Stimulated activated CD8-positive, alpha-beta memory T cell treated with anti-CD3 and anti-CD28 coated beads, Interleukin-7, amount 100 ng/mL, for 4 hours (primary cell): ENCODE measurements around the gene GBE1.
"Not testable (repeated sequence)": the region's sequence is repeated elsewhere in the genome, so short reads cannot be mapped to it uniquely, and the experiment has no call there.

Source experiments
- DNase-seq, 2 donors: peaks; one replicate each; pipeline ENCODE4 v3.0.0-alpha.2; 2020; ENCODE audit warnings: low read depth in 2 of 2

GBE1 gene

DNA sequence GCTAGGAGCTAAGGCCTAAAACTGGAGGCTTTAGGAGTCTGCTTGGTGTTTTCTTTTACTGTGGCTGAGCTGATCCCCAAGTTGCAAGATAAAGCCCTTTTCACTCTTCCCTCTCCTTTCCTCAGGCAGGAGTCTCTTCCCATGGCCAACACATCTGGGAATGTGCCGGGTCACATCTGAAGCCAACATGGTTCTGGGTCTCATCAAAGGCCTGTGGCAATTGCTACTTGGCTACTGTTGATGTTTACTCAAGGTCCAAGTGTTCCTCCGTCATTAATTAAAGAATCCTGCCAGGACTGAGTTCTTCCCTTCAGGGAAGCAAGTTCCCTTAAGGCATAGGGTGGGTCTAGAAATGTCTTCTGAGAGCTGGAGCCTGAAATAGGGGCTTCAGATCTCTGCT lies 230.2 kb downstream of the GBE1 start:
- no peak for DNase-seq

DNA sequence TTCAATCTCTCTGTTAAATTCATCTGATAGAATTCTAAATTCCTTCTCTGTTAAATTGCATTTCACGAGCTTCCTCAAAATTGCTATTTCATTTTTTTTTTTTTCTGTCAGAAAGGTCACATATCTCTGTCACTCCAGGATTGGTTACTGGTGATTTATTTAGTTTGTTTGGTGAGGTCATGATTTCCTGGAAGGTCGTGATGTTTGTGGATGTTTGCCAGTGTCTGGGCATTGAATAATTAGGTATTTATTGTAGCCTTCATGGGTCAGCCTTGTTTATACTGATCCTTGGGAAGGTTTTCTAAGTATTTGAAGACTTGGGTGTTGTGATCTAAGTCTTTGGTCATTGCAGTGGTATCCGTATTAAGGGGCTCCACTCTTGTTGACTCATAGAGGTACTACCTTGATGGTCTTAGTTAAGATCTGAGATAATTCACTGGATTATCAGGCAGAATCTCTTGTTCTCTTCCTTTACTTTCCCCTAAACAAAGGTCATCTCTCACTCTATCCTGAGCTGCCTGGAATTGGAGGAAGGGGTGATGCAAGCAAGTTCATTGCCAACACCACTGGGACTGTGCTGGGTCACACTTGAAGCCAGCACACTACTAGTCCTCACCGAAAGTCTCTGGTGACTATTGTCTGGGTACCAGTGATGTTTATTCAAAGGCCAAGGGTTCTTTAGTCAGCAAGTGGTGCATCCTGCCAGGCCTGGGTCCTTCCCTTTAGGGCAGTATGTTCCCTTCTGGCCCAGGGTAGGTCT lies 231.1 kb downstream of the GBE1 start:
- no peak for DNase-seq

GRCh38 chr3:81521855-81522254 lies 239.6 kb downstream of the GBE1 start:
- no peak for DNase-seq

- DNase-seq = no peak
Observed at GRCh38 chr3:81518945-81519344, 242.5 kb downstream of the GBE1 start.

DNA sequence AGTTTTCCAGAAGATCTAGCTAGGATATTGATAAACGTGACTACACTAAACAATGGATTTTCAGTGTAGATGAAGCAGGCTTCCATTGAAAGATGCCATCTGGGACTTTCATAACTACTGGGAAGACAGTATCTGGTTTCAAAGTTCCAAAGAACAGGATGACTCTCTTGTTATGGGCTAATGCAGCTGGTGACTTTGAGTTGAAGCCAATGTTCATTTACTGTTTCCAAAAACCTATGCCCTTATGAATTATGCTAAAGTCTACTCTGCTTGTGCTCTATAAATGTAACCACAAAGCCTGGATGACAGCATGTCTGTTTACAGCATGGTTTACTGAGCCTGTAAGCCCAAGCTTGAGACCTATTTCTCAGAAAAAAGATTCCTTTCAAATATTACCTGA lies 245.4 kb downstream of the GBE1 start:
- no peak for DNase-seq

DNA sequence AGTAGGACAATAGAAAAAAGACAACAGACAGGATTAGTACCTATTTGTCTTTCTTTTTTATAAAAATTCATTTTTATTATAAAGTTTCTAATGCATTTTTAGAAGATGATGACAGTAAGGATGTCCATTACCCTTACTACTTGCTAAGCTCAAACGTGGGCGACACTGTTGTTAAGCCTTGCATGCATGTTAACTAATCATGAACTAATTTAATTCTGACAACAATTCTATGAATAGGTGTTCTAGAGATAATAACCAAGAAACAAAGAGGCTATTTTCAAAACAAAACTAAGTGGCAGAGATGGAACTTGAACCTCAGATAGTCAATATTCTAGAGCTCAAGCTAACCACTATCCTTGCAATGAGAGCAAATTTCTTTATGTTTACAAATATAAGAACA lies 247.9 kb downstream of the GBE1 start:
- no peak for DNase-seq

- no peak for DNase-seq
Observed at GRCh38 chr3:81503026-81503425, 258.4 kb downstream of the GBE1 start.

- DNase-seq = no peak
Observed at GRCh38 chr3:81502236-81502635, 259.2 kb downstream of the GBE1 start.

GRCh38 chr3:81500039-81500438 lies 261.4 kb downstream of the GBE1 start:
- no peak for DNase-seq

- no peak for DNase-seq
Observed at GRCh38 chr3:81497572-81498251, 263.7 kb downstream of the GBE1 start.

DNA sequence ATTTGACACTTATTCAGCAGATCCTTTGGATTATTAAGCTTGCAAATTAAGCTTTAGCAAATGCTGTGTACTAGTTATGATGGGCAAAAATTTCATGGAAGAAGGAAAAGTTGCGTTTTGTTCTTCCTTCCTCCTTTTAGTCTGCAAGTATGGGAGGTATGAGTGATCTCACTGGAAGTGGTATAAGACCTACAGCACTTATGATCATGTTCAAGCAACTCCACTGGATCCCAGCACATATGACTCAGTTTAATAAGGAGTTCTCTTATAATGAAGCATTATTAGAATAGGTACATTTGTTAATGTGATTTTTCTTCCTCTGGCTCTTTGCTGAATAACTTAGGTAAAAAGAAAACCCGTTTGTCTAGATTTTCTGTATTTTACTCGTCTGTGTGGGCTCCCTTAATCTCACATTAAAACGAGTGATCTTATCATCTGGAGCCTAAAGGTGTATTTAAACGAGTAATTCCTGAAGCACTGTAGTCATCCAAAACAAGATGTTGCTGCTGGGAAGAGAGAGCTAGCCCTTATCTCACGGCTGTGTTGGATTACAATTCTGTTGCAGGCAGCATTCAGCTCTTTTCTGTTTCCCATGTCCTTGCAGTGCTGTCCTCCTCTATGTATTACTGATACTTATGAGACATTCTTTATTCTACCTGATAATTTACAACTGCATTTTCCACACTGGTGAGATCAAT lies 264.9 kb downstream of the GBE1 start:
- no peak for DNase-seq

GRCh38 chr3:81492471-81492870 lies 269.0 kb downstream of the GBE1 start:
- not testable (repeated sequence) for DNase-seq

- DNase-seq = no peak
Observed at GRCh38 chr3:81492040-81492439, 269.4 kb downstream of the GBE1 start.

GRCh38 chr3:81490541-81491288 lies 270.7 kb downstream of the GBE1 start:
- DNase-seq = peak; percentile 8 to 53

DNA sequence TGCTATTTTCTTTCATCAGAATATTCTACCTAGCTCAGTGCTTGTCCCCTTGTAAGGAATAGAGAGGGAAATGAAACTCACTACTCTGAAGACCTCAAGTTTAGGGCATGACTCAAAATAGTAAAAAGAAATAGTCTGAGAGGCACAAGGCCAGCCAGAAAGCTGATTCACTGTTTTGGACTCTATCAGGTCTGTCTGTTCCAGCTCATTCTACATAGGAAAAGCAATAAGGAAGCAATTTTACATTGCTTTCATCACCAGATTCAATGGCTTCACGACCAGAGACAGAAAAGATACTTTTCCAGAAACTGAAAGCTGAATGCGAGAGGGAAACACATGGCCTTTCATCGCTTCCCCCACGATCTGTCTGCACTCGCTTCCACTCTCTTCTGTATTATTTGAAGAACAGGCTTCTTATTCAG lies 276.0 kb downstream of the GBE1 start:
- no peak for DNase-seq

- no peak for DNase-seq
Observed at GRCh38 chr3:81484520-81484919, 276.9 kb downstream of the GBE1 start.

- no peak for DNase-seq
Observed at GRCh38 chr3:81483046-81483445, 278.4 kb downstream of the GBE1 start.

DNA sequence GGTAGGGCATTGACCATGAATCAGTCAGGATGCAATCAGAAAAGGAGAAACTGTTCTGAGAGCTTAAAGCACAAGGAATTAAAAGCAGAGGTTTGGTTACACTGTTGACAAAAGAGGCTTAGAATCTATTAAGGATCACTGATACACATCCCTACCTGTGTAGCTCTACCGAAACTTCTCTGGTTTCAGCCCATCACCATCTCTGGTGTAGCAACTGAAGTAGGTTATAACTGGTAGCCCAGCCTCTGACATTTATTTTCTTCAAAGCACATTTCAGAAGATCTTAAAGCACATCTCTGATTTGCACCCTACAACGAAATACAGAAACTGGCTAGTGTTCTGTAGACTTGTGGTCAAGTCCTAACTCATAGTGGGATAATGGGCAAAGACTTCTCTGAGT lies 283.7 kb downstream of the GBE1 start:
- DNase-seq = no peak

GRCh38 chr3:81476692-81477091 lies 284.8 kb downstream of the GBE1 start:
- DNase-seq = no peak

DNA sequence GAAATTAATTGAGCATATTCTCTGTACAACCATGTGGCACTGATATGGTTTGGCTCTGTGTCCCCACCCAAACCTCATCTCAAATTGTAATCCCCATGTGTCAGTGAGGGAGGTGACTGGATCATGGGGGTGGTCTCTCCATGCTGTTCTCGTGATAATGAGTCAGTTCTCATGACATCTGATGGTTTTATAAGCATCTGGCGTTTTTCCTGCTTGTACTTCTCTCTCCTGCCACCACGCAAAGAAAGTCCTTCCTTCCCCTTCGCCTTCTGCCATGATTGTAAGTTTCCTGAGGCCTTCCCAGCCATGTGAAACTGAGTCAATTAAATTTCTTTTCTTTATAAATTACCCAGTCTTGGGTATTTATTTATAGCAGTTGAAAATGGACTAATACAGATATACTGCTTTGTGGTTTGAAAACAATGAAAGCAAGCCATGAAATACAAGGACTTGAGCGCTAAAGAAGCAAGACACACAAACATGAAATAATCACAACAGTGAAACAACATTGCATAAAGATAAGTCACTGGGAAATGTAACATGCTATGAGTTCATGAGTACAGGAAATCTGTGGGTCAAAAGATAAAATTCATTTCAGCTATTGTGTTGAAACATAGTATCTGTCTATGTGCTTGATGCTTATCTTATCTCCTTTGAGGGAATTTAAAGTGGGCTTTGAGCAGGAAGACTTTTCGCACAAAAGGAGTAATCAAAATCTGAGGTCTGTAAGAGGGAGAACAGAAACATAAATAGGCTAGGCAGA lies 288.7 kb downstream of the GBE1 start:
- DNase-seq = no peak

GRCh38 chr3:81470524-81471278 lies 290.7 kb downstream of the GBE1 start:
- no peak for DNase-seq
